GM12872 (cell line): ENCODE measurements around the gene TEX19.

ENCODE experiments used
- CTCF ChIP-seq: IDR thresholded peaks from 3 replicates; pipeline ENCODE4 v1.5.1; 2011; ENCODE audit warnings: low read depth, mild to moderate bottlenecking, low read length, moderate library complexity; ENCODE audit not compliant: insufficient read depth

The TEX19 gene

DNA sequence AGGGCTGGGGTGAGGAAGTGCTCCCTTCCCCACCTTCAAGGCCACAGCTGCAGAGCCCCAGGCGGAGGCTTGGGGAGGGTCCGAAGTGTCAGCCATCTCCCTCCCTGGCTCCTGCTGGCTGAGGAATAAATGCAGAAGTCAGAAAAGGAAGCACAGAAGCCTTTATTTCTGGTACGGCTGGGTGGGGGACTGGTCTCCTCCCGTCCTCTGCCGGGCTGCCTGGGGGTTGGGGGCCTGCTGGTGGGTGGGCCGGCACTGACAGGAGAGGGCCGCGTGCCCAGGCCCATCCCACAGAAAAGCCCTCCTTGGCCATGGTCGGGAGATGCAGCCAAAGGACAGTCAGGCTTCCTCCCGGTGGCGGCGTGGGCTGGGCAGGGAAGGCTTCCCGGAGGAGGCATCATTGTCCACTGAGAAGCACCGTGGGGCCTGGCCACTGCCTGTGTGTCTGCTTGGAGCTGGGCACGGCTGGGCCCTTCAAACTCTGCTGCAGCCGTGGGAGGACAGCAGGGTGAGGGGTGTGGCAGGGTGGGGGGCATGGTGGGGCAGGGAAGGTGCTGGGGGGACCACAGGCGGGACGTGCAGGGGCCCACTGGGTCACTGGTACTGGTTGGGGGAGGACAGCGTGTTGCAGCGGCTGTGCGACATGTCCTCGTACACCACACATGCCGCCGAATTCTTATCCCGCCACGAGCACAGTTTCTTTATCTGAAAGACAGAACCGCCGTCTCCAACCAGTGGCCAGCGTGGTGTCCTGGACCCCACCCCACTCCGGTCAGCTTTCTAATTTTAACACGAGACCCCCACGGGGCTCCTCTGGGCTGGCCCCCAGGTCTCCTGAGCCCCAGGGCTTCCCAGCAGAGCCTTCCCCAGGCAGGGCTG, 44.1 kb upstream of the TEX19 start:
- TF ChIP-seq CTCF, result no peak

DNA sequence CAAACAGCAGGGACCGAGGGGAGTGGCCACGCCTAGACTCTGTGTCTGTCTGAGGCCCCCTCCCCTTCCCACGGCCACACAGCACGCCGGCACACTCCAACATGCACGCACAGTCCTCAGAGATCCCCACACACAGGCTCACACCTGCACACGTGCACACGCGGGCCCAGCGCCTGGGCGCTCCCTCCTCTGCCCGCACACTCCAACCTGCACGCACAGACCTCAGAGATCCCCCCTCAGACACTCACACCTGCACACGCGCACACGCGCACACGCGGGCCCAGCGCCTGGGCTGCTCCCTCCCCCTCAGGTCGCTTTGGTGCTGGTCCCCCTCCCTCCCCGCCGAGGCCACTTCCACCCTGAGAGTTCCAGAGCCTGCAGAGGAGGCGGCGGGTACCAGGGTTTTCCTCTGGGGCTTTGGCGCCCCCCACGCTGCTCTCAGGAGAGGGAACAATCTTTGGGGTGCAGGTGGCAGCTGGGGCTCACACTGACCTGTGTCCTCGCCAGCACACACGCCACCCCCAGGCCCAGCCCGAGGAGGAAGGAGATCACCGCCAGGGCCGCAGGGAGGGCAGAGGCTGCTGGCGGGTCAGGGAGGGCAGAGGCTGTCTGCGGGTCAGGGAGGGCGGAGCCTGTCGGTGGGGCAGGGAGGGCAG, 43.2 kb upstream of the TEX19 start:
- TF ChIP-seq CTCF, result no peak

GRCh38 chr17:82316651-82317393, 42.2 kb upstream of the TEX19 start:
- no peak for TF ChIP-seq CTCF

DNA sequence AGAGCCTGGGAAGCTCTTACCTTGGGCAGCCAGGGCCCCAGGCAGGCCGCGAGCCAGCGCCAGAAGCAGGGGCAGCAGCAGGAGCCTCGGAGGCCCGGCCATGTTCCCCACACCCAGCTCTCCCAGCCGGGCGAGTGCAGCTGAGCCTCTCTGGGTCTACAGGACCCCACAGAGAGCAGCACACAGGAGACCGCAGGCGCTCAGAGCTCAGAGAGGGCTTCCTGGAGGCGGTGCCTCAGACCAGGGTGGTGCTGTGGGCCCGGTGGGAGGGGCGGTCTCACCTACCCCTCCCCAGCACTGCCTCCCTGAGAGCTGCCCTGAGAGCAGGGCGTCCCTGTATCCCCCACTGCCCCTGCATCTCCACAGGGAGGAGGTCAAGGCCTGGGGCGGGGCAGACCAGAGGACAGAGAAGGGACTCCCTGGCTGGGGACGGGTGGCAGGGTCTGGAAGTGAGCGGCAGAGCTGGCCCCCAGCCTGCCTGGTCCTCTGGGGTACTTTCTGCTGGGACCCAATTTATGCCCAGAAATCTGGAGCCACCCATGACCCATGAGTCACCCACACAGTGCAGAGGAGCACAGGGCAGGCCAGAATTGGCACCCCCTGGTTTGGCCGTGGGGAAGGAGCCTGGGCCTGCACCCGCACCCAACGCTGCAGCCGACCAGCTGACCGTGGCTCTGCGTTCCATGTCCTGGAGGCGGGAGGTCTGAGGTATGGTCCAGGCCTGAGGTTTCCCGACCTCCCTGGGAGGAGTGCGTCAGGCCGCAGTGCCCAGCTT, 41.5 kb upstream of the TEX19 start, which contains the start of gene CD7:
TSS of gene CD7 (minus strand) at position 215 of the 775 bp plus-strand sequence. CDS start at position 102, 113 bp downstream.
- TF ChIP-seq CTCF, result no peak

DNA sequence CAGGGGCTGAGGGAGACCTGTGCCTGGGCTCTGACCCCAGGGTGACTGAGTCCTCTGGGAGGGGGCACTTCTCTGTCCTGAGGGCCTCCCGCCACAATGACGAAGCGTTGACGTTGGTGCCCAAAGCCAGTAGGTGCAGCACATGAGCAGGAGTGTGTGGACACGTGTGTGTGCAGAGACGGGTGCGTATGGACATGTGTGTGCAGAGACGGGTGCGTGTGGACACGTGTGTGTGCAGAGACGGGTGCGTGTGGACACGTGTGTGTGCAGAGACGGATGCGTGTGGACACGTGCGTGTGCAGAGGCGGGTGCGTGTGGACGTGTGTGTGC, 40.9 kb upstream of the TEX19 start:
- TF ChIP-seq CTCF, result no peak

- TF ChIP-seq CTCF, result no peak
Observed at GRCh38 chr17:82318772-82319606, 40.1 kb upstream of the TEX19 start.
